GM18502 (cell line): ENCODE data around the gene ARFRP1.
A peak's percentile ranks its signal among the peaks of the same experiment; 100 is the strongest.
"Not testable (repeated sequence)": the region's sequence is repeated elsewhere in the genome, so short reads cannot be mapped to it uniquely, and the experiment has no call there.

ENCODE experiments used
- ATAC-seq: cut with Tn5 transposase; IDR thresholded peaks from one replicate; pipeline ENCODE4 v1.9.1; 2021; ENCODE audit warnings: mild to moderate bottlenecking; ENCODE audit not compliant: unreplicated experiment, poor library complexity

The ARFRP1 gene

GRCh38 chr20:63659370-63659769 lies 48.4 kb downstream of the ARFRP1 start:
- ATAC-seq: no peak

- peak; percentile 23 for ATAC-seq
Measured at GRCh38 chr20:63658749-63659187, 49.0 kb downstream of the ARFRP1 start.

- ATAC-seq: peak; percentile 85
Measured at GRCh38 chr20:63657937-63658748, 49.6 kb downstream of the ARFRP1 start, which contains the start of gene RTEL1. TSS of gene RTEL1 (plus strand) at chr20:63658312. CDS start at chr20:63659403, 1,091 bp downstream.

DNA sequence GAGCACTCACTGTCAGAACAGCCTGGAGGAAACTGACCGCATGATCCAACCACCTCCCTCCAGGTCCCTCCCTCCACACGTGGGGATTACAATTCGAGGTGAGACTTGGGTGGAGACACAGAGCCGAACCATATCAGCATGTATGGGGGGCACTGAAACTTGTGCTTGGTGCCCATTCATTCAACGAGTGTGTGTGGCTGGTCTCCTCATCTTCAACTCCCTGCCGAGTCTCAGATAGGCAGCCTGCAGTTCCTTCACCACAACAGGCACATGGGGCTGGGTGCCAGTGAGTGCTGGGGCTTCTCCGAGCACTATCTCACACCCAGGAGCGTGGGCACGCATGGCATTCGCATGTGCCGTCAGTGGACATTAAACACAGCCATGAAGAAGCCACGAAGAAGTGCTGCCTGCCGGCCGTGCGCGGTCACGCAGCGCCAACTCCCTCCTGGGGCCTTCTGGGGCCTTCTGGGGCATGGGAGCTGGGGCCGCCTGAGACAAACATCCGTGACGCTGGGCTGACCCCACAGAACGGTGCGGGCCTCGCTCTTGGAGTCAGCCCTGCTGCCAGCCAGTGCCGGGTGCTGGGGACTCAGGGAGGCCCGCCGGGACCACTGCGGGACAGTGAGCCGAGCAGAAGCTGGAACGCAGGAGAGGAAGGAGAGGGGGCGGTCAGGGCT lies 50.4 kb downstream of the ARFRP1 start:
- no peak for ATAC-seq

GRCh38 chr20:63656451-63656850 lies 51.3 kb downstream of the ARFRP1 start:
- ATAC-seq: no peak

- no peak for ATAC-seq
Measured at GRCh38 chr20:63655249-63655648, 52.5 kb downstream of the ARFRP1 start.

DNA sequence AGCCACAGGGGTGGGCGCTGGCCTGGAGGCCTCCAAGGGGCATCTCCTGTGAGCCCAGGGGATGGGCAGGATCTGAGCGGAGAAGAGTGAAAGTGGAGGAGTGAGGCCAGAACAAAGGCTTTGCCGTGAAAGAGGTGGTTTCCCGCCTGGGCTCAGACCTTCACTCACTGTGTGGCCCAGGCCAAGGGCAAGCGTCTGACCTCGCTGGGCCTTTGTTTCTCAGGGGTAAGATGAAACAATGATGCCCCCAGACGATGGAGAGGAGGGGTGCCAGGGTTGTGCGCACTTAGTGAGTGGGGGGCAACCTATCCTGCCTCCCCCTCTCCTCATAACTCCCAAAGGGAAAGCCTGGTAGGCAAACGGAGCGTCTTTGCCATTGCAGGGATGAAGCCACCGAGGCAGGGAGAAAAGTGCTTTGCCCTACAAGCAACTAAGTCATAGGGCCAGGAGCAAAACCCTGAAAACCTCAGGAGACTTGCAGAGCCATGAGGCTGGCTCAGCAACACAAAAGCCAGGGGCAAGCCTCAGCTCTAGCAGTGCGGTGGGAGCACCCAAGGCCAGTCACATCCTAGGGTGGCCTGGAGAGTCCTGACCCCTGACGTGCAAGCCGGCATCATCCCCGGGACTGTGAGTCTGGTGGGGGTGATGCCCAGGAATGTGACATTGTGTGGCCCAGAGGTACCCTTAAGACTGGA lies 53.7 kb downstream of the ARFRP1 start:
- ATAC-seq: no peak

DNA sequence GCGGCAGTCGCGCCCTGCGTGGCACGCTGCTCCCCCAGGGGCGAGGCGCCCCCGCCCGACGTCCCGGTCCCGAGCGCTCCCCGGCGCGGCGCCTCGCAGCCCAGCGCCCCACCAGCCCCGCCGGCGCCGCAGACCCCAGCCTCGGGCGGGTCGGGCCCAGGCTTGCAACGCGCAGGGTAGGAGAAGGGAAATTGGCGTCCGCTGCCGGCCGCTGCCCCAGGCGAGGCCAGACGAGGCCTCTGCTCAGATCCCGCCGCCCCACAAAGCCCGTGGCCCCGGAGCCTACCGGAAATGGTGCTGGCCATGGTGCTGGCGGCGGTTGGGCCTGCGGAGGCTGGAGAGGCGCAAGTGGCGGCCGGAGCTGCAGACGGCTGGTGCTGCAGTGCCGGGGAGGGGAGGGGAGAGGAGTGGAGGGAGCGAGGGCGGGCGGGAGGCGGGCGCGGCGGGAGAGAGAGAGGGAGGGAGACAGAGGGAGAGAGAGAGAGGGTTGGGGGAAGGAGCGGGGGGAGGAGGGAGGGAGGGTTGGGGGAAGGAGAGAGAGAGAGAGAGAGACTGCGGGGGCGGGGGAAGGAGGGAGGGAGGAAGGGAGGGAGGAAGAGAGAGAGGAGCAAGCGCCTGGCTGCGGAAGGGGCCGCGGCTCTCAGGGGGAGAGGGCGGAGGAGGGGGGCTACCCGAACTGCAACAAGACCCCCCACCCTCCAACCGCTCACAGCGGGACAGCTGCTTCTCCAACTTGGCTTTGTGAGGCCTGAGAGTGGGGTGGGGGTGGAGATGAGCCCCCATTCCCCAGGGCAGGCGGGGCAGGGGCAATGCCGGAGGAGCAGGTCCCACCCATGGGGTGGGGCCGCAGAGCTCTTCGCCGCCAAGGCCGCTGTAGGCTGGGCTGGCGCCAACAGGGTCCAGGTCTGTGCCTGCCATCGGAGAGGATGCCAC lies 54.5 kb downstream of the ARFRP1 start, which contains the start of gene STMN3:
TSS of gene STMN3 (minus strand) at position 384 of the 933 bp plus-strand sequence. CDS start at position 305, 79 bp downstream.
- no peak for ATAC-seq

- ATAC-seq: no peak
Measured at GRCh38 chr20:63652192-63652980, 55.4 kb downstream of the ARFRP1 start.

DNA sequence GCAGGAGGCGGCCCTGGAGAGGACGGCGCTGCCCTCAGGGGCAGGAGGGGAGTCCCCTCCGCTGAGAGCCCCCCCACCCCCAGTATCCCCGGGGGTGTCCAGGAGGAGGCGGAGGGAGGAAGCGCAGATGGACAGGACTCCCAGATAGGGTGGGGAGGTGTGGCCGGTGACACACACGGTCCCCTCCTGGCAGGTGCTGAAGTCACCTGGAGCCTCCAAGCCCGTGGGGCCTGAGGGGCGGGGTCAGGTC lies 55.9 kb downstream of the ARFRP1 start:
- ATAC-seq: no peak

- ATAC-seq: not testable (repeated sequence)
Measured at GRCh38 chr20:63650486-63650885, 57.3 kb downstream of the ARFRP1 start.

GRCh38 chr20:63648895-63649589 lies 58.7 kb downstream of the ARFRP1 start:
- ATAC-seq: no peak
